Suprapubic skin (tissue), 4 donors: Measurements from ENCODE around the gene WNT16. TPM values are rescaled to one million over a fixed set of nuclear protein-coding genes. Genes with fewer than 3 reads are reported as not detected.

Experiments
- DNase-seq, 2 donors: peaks; one replicate each; pipeline ENCODE4 v3.0.0-alpha.2; 2019; ENCODE audit warnings: low spot score in 2 of 2
- H3K27ac ChIP-seq: fragments of 200-600 bp; sonication (generic); one replicate; pipeline ENCODE4 v1.5.1; 2019
- H3K27me3 ChIP-seq: fragments of 200-600 bp; sonication (generic); one replicate; pipeline ENCODE4 v1.5.1; 2019
- H3K36me3 ChIP-seq: fragments of 200-600 bp; sonication (generic); one replicate; pipeline ENCODE4 v1.5.1; 2019
- H3K4me1 ChIP-seq: fragments of 200-600 bp; sonication (generic); one replicate; pipeline ENCODE4 v1.5.1; 2019
- H3K4me3 ChIP-seq: fragments of 200-600 bp; sonication (generic); one replicate; pipeline ENCODE4 v1.5.1; 2019; ENCODE audit warnings: mild to moderate bottlenecking
- H3K9me3 ChIP-seq: fragments of 200-600 bp; sonication (generic); one replicate; pipeline ENCODE4 v1.5.1; 2019
- CTCF ChIP-seq, 2 donors: fragments of 200-600 bp in 1 of 2; fragments of 450-650 bp in 1 of 2; sonication (generic) in 1 of 2; IDR thresholded peaks; one replicate each; pipeline ENCODE4 v1.5.1; 2016 to 2019; ENCODE audit warnings: antibody characterized with exemption in 2 of 2, mild to moderate bottlenecking in 1 of 2, moderate library complexity in 1 of 2
- EP300 ChIP-seq: sonication (generic); formaldehyde crosslinking; IDR thresholded peaks from one replicate; pipeline ENCODE4 v1.6.1; 2017; ENCODE audit warnings: antibody characterized with exemption
- POLR2A ChIP-seq, 2 donors: fragments of 450-650 bp; IDR thresholded peaks; one replicate each; pipeline ENCODE4 v1.6.1; 2017; ENCODE audit warnings: antibody characterized with exemption in 2 of 2, mild to moderate bottlenecking in 2 of 2, moderate library complexity in 2 of 2
- POLR2AphosphoS5 ChIP-seq, 3 donors: sonication (generic); formaldehyde crosslinking; IDR thresholded peaks; one replicate each; pipeline ENCODE4 v1.6.1; 2017; ENCODE audit warnings: antibody characterized with exemption in 3 of 3
- WGBS: methylation state at CpG from one replicate; pipeline ENCODE4 v1.1.5; 2018; 5-methylcytosine and 5-hydroxymethylcytosine counted together
- total RNA-seq, 4 donors: library from RNA; depleted of rRNA; stranded (reverse); fragments of >200 nt; gene quantifications; one replicate each; pipeline ENCODE4 v1.1.0, GENCODE V29; 2016

WNT16 gene
- total RNA-seq, 4 donors from 2014 or later, result 11.6 to 28.8 (median 18.3) TPM

GRCh38 chr7:121390617-121391016 lies 61.8 kb downstream of the WNT16 start:
- Histone ChIP-seq H3K9me3 (no peaks in the 10 kb centered on the region), H3K36me3 (no peaks in the 10 kb centered on the region), H3K27ac (no peak overlapping the region), H3K27me3 (no peaks in the 10 kb centered on the region), H3K4me3 (no peak overlapping the region), H3K4me1 (peaks cover 35% of the 10 kb centered on the region)
- 49% methylated on average over 2 of the region's 2 CpGs for WGBS
- no peak for DNase-seq
- TF ChIP-seq CTCF (IDR thresholded peaks at IDR 0.05), result no peak
- no peak for TF ChIP-seq POLR2A (IDR thresholded peaks at IDR 0.05)
- TF ChIP-seq POLR2AphosphoS5 (IDR thresholded peaks at IDR 0.05), result no peak
- TF ChIP-seq EP300, result no peak

Other genes with a start within 250 kb of the WNT16 start
- 10 to 100 TPM; 31.8 to 39.1 (median 35.9) TPM for gene FAM3C, start 67.3 kb downstream of the WNT16 start, total RNA-seq